ENCODE results near the gene MICU1. TPM values are rescaled to one million over a fixed set of nuclear protein-coding genes. Genes with fewer than 3 reads are reported as not detected.

The MICU1 gene
- total and polyA plus RNA-seq, 10 of the 15 experiments (the other 5 are each of a cell fraction or from before 2014, with no cell fraction given) = 18.2 to 36.4 (median 22.2) TPM

- BruUV-seq (replicated peaks) = no TSS peak
- H3K4me3 ChIP-seq = no peak overlapping the region
- H3K27ac ChIP-seq (ENCODE audit: control insufficient read depth, insufficient read depth) = no peak overlapping the region
- H4K20me1 ChIP-seq (ENCODE audit: control insufficient read depth, insufficient read depth) = no peaks in the 10 kb centered on the region
- RAD21 ChIA-PET (ENCODE audit: unreplicated experiment) = no interaction called here
- intact Hi-C loops (cut with micrococcal nuclease; ENCODE audit: unreplicated experiment) (no loop called here), in situ Hi-C loops (cut with MboI) (no loop called here)
- H3K4me2 ChIP-seq (ENCODE audit: control insufficient read depth, insufficient read depth) = no peak overlapping the region
- no peak for DNase-seq (ENCODE audit: low read depth, low spot score)
- no peaks in the 10 kb centered on the region for H3K36me3 ChIP-seq (ENCODE audit: control insufficient read depth in 2 of 2, insufficient read depth in 2 of 2, low read length in 1 of 2)
- peaks cover 2% of the 10 kb centered on the region; the same call in 1 of the 2 replicates for H3K4me1 ChIP-seq (ENCODE audit: control insufficient read depth, insufficient read depth, low read length)
- no peak for FAIRE-seq
- no peaks in the 10 kb centered on the region for H3K27me3 ChIP-seq (replicated peaks in 1 of 2; ENCODE audit: control insufficient read depth in 2 of 2, insufficient read depth in 2 of 2, low read length in 1 of 2)
- H2AFZ ChIP-seq (ENCODE audit: control insufficient read depth, low read depth, low read length) = no peak overlapping the region
- no peak overlapping the region for H3K9ac ChIP-seq (ENCODE audit: control insufficient read depth, insufficient read depth, low read length)
- H3K9me3 ChIP-seq (replicated peaks; ENCODE audit: control insufficient read depth, insufficient read depth, low read length) = peaks cover 7% of the 10 kb centered on the region
- ATAC-seq = no peak
- CTCF ChIA-PET = interaction anchor here (1.0 kb wide), 1 partner anchor 150 kb away, joined by 3 read pairs; the partner anchor contains the start of gene MCU
- SMC1A ChIA-PET (ENCODE audit: uncharacterized antibody, unreplicated experiment) = interaction anchor here (0.8 to 1.8 kb wide), 3 partner anchors 9 to 154 kb away, joined by 3 to 4 read pairs (median 4); no protein-coding TSS in a partner anchor
- POLR2A ChIA-PET = no interaction called here
- no peaks in the 10 kb centered on the region for H3K79me2 ChIP-seq (ENCODE audit: control insufficient read depth, insufficient read depth, low read length)
- TF ChIP-seq CEBPB (IDR thresholded peaks at IDR 0.05; ENCODE audit: borderline replicate concordance in 1 of 2, low read depth in 2 of 2, low read length in 2 of 2) (no peak), E4F1 (IDR thresholded peaks at IDR 0.05; ENCODE audit: borderline replicate concordance, partially characterized antibody) (no peak), RCOR1 (conservative IDR thresholded peaks at IDR 0.05; ENCODE audit: low read depth, low read length) (no peak), EP300 (IDR thresholded peaks at IDR 0.05; ENCODE audit: borderline replicate concordance in 1 of 2, control insufficient read depth in 1 of 2, low read depth in 2 of 2, low read length in 2 of 2) (no peak), EED (IDR thresholded peaks at IDR 0.05; ENCODE audit: low read depth) (no peak), CUX1 (IDR thresholded peaks at IDR 0.05; ENCODE audit: insufficient replicate concordance, low read depth, low read length) (no peak), POLR2AphosphoS2 (IDR thresholded peaks at IDR 0.05; ENCODE audit: low read depth, low read length) (no peak), USF1 (IDR thresholded peaks at IDR 0.05; ENCODE audit: borderline replicate concordance, extremely low read length, insufficient read depth, low read depth, low read length) (no peak), RUNX3 (IDR thresholded peaks at IDR 0.05; ENCODE audit: low read length) (no peak), PBX3 (IDR thresholded peaks at IDR 0.05; ENCODE audit: insufficient replicate concordance, low read depth, low read length) (no peak), ZZZ3 (IDR thresholded peaks at IDR 0.05; ENCODE audit: control insufficient read depth, insufficient read length, low read depth) (no peak), CHD4 (IDR thresholded peaks at IDR 0.05) (no peak), ATF3 (IDR thresholded peaks at IDR 0.05; ENCODE audit: borderline replicate concordance, extremely low read depth, low read depth, low read length) (no peak)
Measured at GRCh38 chr10:72541337-72541736, 84.5 kb downstream of the MICU1 start.

Data from GM12878 (cell line).